LoVo (cell line): ENCODE measurements around the gene FKBP8.
"Not testable (repeated sequence)": the region's sequence is repeated elsewhere in the genome, so short reads cannot be mapped to it uniquely, and the experiment has no call there.

Source experiments
- DNase-seq: peaks from one replicate; pipeline ENCODE4 v3.0.0-alpha.2; 2016; ENCODE audit warnings: low spot score

Gene FKBP8

DNA sequence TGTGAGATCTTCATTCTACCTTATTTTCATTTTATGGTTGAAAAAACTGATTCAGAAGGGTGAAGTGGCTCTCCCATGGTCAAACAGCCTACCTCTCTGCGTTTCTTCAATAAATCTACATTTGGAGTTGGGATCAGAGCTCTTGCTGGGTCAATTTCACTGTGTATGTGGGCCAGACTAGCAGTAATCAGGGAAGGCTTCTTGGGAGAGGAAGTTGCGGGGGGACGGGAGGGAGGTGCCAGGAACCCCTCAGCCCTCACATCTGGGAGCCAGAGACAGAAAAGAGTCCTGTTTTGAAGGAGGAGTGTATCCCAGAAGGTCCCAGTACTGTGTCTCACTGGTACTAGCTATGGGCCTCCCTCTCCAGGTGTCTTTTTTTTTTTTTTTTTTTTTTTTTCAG lies 15.2 kb upstream of the FKBP8 start:
- no peak for DNase-seq

DNA sequence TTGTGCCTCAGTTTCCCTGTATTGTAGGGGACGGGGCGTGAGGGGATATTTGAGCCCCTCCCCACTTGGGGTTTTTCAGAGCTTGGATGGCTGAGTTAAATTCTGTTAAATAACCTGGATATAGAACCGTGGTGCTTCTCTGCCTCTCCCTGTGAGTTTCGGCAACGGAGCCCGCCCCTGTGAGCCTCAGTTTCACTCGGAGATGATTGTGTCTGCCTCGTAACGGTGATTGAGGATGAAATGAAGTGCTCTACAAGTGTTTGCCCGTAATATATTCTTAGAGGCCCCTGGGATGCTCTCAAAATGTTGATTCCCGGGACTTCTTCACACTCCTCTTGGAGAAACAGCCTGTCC lies 14.8 kb upstream of the FKBP8 start:
- DNase-seq, result no peak

GRCh38 chr19:18557411-18558201 lies 14.2 kb upstream of the FKBP8 start, which contains the start of gene KXD1:
Gene KXD1 (plus strand): TSS chr19:18557870. CDS start chr19:18562057, 4,187 bp downstream.
- peak; percentile 99 for DNase-seq

GRCh38 chr19:18551631-18552030 lies 8.3 kb upstream of the FKBP8 start:
- DNase-seq, result no peak

DNA sequence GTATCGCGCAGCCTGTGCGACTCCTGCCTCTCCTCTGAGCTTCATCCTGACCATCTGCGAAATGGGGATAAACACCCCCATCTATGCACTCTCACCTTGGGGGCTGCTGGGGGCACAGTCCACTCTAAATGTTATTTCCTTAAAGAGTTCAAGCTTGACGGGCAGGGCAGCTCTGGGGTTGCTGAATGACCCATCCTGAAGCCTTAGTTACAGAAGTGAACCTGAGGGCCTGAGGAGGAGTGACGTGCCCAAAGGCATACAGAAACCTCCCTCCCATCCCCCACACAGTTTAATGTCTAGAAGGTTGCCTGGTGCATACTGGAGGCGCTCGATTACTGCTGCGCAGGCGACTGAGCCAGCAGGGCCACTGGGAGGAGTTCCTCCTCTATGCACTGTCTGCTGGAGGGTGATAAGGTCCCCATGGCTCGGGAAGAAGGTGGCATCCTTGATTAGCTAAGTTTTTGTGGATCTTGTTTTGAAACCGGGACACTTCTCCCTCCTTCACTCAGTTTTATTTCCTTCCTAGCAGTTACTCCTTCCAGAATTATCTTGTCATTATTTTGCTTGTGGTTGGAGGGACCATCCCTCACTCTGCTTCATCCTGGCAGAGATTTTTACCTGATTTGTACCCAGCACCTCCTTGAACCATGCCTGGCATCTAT lies 572 bp upstream of the FKBP8 start:
- peak; percentile 66 for DNase-seq

DNA sequence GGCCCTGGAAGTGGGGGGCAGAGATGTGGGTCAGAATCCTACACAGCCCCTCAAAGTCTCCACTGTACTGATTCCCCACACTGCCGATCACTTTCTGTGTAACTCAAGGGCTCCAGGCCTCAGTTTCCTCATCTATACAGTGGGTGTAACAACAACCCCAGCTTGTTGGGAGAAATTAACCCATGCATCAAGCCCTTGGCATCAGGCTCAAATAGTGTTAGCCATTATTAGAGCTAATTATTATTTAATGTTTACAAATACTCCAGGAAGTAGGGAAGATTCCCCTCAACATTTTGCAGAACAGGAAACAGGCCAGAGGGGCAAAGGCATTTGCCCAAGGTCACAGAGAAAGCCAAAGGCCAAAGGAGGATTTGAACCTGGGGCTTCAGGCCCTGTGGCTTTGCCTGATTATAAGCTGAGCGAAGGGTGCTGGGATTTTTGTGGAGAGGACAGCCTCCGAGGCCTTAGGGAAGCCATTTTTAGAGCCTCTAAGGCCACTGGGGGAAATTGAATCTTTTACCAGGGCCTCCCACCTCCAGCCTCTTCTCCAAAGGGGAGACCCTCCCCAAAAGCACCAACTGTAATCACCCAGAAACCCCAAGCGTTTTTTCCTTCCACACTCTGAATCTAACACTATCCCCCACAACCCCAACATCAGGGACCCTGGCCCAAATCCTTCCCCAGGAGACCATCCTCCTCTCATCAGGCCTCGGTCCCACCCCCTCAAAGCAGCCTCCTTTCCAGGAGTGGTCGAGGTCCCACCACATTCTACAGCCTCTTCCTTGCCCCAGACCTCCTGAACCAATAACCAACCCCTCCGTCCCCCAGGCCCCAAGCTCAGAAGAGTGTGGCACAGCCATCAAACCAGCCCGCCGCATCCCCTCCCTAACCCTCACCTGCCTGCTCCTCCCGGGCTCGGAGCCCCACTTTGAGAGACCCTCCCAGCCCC lies 1.1 kb downstream of the FKBP8 start:
- DNase-seq, result no peak

- DNase-seq, result no peak
Observed at GRCh38 chr19:18541258-18541991, 1.9 kb downstream of the FKBP8 start.

DNA sequence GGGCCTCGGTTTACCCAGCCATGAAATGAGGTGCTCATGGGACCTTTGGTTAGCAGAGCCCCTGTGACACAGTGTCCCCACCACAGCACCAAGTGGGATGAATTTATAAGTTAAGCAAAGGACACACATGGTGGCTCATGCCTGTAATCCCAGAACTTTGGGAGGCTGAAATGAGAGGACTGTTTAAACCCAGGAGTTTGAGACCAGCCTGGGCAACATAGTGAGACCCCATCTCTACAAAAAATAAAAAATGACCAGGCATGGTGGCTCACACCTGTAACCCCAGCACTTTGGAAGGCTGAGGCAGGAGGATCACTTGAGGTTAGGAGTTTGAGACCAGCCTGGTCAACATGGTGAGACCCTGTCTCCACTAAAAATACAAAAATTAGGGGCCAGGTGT lies 3.2 kb downstream of the FKBP8 start:
- not testable (repeated sequence) for DNase-seq

DNA sequence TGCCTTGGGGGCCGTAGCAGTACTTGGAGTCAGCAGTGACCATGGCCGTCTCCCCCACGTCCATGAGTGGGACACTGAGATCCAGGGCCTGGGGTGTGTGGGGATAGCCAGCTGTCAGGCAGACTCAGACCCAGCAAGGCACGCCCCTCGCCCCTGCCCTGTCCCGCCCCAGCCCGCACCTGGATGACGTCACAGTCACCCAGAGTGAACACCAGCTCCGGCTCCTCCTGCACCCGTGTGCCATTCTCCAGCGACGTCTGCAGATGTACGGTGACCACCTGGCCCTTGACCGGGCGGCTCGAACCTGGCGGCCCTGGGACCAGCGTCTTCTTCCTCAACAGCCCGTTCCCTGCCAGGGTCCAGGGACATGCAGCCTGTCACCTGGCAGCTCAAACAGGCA lies 4.0 kb downstream of the FKBP8 start:
- DNase-seq, result no peak

- no peak for DNase-seq
Observed at GRCh38 chr19:18538115-18538514, 5.3 kb downstream of the FKBP8 start.

DNA sequence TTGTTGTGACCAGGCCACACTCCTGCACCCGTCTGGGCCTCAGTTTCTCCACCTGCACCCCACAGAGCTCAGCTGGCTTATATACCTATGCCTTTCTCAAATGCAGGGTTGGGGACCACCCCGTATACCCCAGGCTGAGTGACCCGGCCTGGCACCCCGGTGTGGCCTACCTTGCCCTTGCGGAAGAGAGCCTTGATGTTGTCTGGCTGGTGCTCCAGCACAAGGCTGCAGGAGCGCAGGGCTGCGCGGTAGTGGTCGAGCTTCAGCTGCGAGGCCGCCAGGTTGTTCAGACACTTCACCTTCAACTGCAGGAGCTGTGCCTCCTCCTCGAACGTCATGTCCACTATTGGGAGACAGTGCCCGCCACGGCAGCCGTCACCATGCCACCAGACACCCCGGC lies 5.9 kb downstream of the FKBP8 start:
- DNase-seq, result no peak

DNA sequence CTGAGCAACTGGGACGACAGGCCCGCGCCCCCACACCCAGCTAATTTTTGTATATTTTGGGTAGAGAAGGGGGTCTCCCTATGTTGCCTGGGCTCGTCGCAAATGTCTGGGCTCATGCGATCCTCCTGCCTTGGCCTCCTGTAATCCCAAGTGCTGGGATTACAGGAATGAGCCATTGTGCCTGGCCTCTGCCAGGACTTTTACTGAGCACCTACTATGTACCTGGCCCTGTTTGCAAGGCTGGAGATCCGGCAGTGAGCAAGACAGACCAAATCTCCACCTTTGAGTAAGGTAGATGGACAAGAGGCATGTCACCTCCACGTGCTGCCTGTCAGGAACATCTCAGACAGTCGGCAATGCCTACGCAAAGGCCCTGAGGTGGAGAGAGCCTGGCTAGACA lies 6.9 kb downstream of the FKBP8 start:
- no peak for DNase-seq

- DNase-seq, result no peak
Observed at GRCh38 chr19:18533058-18533457, 10.3 kb downstream of the FKBP8 start.

DNA sequence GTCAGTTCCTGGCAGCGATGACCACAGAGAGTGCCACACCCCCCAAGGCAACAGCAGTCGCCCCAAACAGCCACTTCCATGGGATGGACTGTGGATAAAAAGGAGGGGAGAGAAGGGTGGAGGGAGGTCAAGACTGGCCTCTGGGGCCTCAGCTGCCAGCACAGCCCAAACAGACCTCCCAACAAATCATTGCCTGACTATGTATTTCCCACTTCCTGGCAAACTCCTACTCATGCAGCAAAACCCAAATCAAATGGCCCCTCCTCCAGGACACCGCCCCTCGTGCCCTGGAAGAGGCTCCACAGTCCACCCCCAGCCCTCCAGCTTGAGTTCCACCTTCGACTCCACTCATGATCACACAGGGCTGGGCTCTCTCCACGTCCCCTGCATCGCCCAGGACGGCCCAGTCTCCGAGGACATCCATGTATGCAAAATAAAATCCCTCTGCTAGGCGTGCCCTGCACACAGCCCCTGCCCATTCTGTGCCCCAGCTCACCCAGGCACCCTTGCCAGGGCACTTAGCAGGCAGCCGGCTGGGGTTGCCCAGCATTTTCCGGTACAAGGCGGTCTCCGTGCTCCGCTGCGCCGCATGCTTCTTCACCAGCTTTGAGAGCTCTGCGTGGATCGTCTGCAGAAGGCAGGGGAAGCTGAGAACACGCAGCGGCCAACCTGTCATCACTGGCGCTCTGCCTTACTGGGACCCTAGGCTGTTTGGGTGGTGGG lies 11.0 kb downstream of the FKBP8 start:
- DNase-seq, result no peak

DNA sequence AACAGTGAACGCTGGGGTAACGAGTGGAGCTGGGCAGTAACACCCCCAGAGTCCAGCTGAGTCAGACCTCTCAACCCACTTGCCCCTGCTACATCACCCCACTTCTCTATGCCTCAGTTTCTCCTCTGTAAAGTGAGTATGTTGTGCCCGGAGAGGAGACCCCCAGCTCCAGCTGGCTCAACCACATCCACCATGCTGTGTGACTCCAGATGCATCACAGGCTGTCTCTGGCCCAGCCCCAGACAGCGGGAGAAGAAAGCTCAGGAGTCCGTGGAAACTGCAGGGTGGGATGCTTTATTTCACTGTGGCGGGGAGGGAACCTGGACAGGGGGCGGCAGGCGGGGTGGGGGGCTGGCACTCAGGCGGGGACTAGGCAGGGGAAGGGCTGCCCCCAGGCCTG lies 11.9 kb downstream of the FKBP8 start:
- no peak for DNase-seq

DNA sequence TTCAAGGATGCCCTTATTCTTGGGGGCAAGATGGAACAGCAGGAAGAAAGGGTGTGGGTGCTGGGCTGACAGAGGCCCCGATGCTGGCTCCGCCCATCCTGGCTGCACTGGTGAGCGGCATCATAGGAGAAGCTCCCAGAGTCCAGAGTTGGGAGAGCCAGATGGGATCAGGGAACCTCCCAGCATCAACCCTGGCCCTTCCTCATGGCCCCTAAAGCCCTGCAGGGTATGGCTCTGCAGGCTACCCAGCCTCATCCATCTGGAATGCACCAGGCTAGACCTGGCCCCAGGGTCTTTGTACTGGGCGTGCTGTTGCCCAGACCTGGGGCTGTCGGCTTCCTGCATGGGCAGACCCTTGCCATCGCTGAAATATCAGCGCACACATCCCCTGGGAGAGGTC lies 13.6 kb downstream of the FKBP8 start:
- no peak for DNase-seq

DNA sequence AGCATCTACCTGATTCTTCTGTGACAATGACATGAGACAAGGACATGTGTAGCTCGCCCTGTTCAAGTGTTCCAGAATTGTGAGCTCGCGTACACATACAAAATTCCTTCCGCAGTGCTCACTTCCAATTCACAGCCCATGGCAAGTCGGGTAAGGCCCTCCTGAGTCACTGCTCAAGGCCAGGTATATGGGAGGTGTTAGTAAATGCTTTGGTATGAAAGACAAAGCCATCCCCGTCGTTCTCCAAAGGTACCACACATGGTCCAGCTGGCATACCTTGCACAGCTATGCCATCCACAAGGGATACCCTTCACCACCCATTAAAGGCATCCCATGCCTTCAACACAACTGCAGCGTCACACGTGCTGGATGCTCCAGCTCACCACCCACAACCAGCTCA lies 17.1 kb downstream of the FKBP8 start:
- DNase-seq, result no peak

DNA sequence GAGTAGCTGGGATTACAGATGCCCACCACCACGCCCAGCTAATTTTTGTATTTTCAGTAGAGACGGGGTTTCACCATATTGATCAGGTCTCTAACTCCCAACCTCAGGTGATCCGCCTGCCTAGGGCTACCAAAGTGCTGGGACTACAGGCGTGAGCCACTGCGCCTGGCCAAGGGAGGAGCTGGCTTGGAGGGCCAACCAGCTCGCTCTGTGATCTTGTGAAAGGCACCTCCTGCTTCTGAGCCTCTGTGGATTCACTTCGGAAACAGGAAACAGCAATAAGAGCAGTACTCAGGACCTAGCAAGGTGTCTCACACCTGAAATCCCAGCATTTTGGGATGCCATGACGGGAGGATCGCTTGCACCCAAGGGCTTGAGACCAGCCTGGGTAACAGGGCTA lies 19.5 kb downstream of the FKBP8 start:
- no peak for DNase-seq

DNA sequence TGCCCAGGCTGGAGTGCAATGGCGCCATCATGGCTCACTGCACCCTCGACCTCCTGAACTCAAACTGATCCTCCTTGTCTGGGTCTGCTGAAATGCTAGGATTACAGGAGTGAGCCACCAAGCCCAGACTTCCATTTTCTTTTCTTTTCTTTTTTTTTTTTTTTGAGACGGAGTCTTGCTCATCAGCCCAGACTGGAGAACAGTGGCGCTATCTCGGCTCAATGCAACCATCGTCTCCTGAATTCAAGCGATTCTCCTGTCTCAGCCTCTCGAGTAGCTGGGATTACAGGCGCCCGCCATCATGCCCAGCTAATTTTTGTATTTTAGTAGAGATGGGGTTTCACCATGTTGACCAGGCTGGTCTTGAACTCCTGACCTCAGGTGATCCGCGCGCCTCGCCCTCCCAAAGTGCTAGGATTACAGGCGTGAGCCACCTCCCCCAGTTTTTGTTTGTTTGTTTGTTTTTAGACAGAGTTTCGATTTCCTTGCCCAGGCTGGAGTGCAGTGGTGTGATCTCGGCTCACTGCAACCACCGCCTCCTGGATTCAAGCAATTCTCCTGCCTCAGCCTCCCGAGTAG lies 20.4 kb downstream of the FKBP8 start:
- not testable (repeated sequence) for DNase-seq

DNA sequence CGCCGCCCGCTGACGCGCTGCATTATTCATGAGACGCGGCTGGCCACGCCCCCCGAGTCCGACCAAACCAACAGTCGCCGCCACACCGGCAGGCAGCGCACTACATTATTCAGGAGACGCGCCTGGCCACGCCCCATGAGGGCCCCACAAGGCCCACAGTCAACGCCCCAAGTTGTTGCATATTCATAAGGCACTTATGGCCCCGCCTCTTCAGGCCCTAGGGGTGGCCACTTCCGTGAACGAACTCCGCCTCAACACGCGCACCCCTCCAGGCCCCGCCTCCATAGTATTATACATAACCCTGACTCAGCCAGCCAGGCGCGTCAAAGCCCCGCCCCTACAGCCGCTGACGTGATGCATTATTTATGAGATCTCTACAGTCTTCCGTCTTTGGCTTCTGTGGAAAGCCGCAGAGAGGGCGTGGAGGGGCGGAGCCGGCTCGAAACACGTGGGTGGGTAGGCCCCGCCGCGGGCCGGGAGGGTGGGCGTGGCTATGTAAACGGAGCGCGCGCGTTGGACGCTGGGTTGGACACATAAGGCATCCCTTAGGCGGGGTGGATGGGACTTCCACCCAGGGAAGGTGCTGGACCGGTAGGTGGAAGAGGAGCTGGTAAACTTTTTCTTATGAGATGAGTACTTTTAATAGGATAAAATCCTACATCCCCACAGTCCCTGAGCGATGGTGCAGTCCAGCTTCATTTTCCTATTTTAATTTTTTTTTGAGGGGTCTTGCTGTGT lies 21.1 kb downstream of the FKBP8 start:
- peak; percentile 100 for DNase-seq
